ENCODE data around the gene NR1H2. TPM values are rescaled to one million over a fixed set of nuclear protein-coding genes. Genes with fewer than 3 reads are reported as not detected.
"Not testable (repeated sequence)": the region's sequence is repeated elsewhere in the genome, so short reads cannot be mapped to it uniquely, and the experiment has no call there.

Gene NR1H2
- total and polyA plus RNA-seq, 9 donors = 19.2 to 24.8 (median 22.1) TPM

- WGBS (ENCODE audit: insufficient coverage) = 4% methylated on average over 22 of the region's 26 CpGs
- Histone ChIP-seq H3K36me3 (ENCODE audit: control insufficient read depth, insufficient read depth, low read length) (peaks cover 35% of the 10 kb centered on the region), H3K9me3 (replicated peaks; ENCODE audit: control insufficient read depth, low read depth, low read length) (no peaks in the 10 kb centered on the region), H3K27ac (ENCODE audit: low read length) (peak overlapping the region; percentile 99), H3K4me3 (ENCODE audit: low read length) (peak overlapping the region; percentile 82), H3K27me3 (ENCODE audit: control insufficient read depth, insufficient read depth, low read length) (no peaks in the 10 kb centered on the region), H3K4me1 (ENCODE audit: control insufficient read depth, insufficient read depth, low read length) (peaks cover 27% of the 10 kb centered on the region)
- peak; percentile 69 for DNase-seq
Measured at GRCh38 chr19:50384685-50385535, 8.7 kb downstream of the NR1H2 start.

- Histone ChIP-seq H3K4me1 (ENCODE audit: control insufficient read depth, insufficient read depth, low read length) (peaks cover 17% of the 10 kb centered on the region), H3K9me3 (replicated peaks; ENCODE audit: control insufficient read depth, low read depth, low read length) (no peaks in the 10 kb centered on the region), H3K27me3 (ENCODE audit: control insufficient read depth, insufficient read depth, low read length) (no peaks in the 10 kb centered on the region), H3K27ac (ENCODE audit: low read length) (no peak overlapping the region), H3K4me3 (ENCODE audit: low read length) (no peak overlapping the region), H3K36me3 (ENCODE audit: control insufficient read depth, insufficient read depth, low read length) (peaks cover 12% of the 10 kb centered on the region)
- 79% methylated on average over 16 of the region's 21 CpGs for WGBS (ENCODE audit: insufficient coverage)
- no peak for DNase-seq
Measured at GRCh38 chr19:50387176-50387867, 11.1 kb downstream of the NR1H2 start.

DNA sequence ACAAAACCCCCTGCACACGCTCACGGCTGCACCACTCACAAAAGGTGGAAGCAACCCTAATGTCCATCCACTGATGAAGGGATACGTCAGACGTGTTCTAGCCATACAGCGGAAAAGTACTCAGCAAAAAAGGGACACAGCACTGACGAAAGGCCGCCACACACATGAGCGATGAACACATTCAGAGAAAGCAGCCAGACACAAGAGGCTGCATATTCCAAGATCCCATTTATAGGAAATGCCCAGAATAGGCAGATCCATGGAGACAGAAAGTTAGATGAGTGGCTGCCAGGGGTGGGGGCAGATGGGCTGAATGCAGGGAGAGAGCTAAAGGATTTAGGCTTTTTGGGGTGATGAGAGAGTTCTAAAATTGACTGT, 11.6 kb downstream of the NR1H2 start:
- 96% methylated on average over 5 of the region's 8 CpGs for WGBS (ENCODE audit: insufficient coverage)
- no peaks in the 10 kb centered on the region for H3K9me3 ChIP-seq (replicated peaks; ENCODE audit: control insufficient read depth, low read depth, low read length)
- no peak overlapping the region for H3K27ac ChIP-seq (ENCODE audit: low read length)
- H3K4me1 ChIP-seq (ENCODE audit: control insufficient read depth, insufficient read depth, low read length) = peaks cover 17% of the 10 kb centered on the region
- no peaks in the 10 kb centered on the region for H3K27me3 ChIP-seq (ENCODE audit: control insufficient read depth, insufficient read depth, low read length)
- peaks cover 7% of the 10 kb centered on the region for H3K36me3 ChIP-seq (ENCODE audit: control insufficient read depth, insufficient read depth, low read length)
- no peak overlapping the region for H3K4me3 ChIP-seq (ENCODE audit: low read length)
- DNase-seq = no peak

- H3K27me3 ChIP-seq (ENCODE audit: control insufficient read depth, insufficient read depth, low read length) = not testable (repeated sequence)
Measured at GRCh38 chr19:50390295-50390694, 14.0 kb downstream of the NR1H2 start.

GRCh38 chr19:50390952-50391351, 14.7 kb downstream of the NR1H2 start:
- H3K36me3 ChIP-seq (ENCODE audit: control insufficient read depth, insufficient read depth, low read length); H3K4me3 ChIP-seq (ENCODE audit: low read length); DNase-seq; H3K27ac ChIP-seq (ENCODE audit: low read length); H3K4me1 ChIP-seq (ENCODE audit: control insufficient read depth, insufficient read depth, low read length); H3K27me3 ChIP-seq (ENCODE audit: control insufficient read depth, insufficient read depth, low read length); H3K9me3 ChIP-seq (replicated peaks; ENCODE audit: control insufficient read depth, low read depth, low read length): not testable (repeated sequence)
- WGBS (ENCODE audit: insufficient coverage) = 97% methylated on average over 15 of the region's 23 CpGs

More at GRCh38 chr19:50390295-50390694, 14.0 kb downstream of the NR1H2 start:
- not testable (repeated sequence) for DNase-seq; H3K9me3 ChIP-seq (replicated peaks; ENCODE audit: control insufficient read depth, low read depth, low read length); H3K27ac ChIP-seq (ENCODE audit: low read length); H3K4me3 ChIP-seq (ENCODE audit: low read length); H3K4me1 ChIP-seq (ENCODE audit: control insufficient read depth, insufficient read depth, low read length); H3K36me3 ChIP-seq (ENCODE audit: control insufficient read depth, insufficient read depth, low read length)
- WGBS (ENCODE audit: insufficient coverage) = no CpG with 5 or more reads among the region's 3 CpGs

DNA sequence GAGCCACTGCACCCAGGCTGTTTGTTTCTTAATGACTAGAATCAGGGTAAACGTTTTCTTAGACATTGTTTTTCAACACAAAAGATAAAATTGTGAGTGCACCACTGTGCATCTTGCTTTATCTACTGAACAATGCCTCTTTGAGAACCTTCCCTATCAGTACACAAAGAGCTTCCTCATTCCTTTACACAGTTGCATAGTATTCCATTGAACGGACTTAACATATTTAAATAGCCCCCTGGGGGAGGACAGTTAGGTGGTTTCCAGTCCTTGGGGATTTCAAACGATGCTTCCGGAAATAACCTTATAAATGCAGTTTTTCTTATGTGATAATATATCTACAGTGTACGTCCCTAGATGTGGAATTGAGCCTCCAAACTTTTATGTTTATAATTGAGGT, 16.5 kb downstream of the NR1H2 start:
- no peaks in the 10 kb centered on the region for H3K27me3 ChIP-seq (ENCODE audit: control insufficient read depth, insufficient read depth, low read length)
- H3K27ac ChIP-seq (ENCODE audit: low read length) = no peak overlapping the region
- no CpG with 5 or more reads among the region's 5 CpGs for WGBS (ENCODE audit: insufficient coverage)
- no peak for DNase-seq
- no peaks in the 10 kb centered on the region for H3K9me3 ChIP-seq (replicated peaks; ENCODE audit: control insufficient read depth, low read depth, low read length)
- no peak overlapping the region for H3K4me3 ChIP-seq (ENCODE audit: low read length)
- peaks cover 3% of the 10 kb centered on the region for H3K36me3 ChIP-seq (ENCODE audit: control insufficient read depth, insufficient read depth, low read length)
- H3K4me1 ChIP-seq (ENCODE audit: control insufficient read depth, insufficient read depth, low read length) = no peaks in the 10 kb centered on the region

DNA sequence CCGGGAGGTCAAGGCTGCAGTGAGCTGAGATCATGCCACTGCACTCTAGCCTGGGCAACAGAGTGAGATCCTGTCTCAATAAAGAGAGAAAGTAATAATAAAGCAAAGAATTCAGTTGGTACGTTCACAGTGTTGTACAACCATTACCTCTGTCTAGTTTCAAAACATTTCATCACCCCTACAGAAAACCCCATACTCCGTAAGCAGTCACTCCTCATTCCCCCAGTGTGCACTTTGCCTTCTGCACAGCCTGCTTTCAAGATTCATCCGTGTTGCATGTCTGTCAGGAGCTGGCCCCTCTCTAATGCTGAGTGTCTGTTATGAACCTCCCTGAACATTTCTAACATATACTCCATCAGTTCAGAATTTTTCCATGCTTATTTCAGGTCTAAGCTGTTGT, 17.3 kb downstream of the NR1H2 start:
- no peak for DNase-seq

DNA sequence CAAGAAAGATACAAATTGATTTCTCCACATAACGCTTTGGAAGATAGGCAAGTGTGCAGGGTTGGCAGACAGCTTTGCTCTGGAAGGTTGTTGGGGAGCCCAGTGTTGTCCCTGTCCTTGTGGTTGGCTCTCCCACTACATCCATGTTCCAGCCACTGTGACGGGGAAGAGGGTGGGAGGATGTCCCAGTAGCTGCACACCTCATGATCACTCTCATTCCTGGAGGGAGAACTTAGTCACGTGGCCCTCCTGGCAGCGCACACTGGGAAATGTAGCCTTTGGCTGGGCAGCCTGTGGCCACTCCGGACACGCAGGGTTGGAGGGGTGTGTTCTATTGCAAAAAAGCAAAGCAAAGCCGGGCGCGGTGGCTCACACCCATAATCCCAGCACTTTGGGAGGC, 17.8 kb downstream of the NR1H2 start:
- Histone ChIP-seq H3K27me3 (ENCODE audit: control insufficient read depth, insufficient read depth, low read length) (no peaks in the 10 kb centered on the region), H3K4me1 (ENCODE audit: control insufficient read depth, insufficient read depth, low read length) (no peaks in the 10 kb centered on the region), H3K36me3 (ENCODE audit: control insufficient read depth, insufficient read depth, low read length) (peaks cover 5% of the 10 kb centered on the region), H3K27ac (ENCODE audit: low read length) (no peak overlapping the region), H3K9me3 (replicated peaks; ENCODE audit: control insufficient read depth, low read depth, low read length) (no peaks in the 10 kb centered on the region), H3K4me3 (ENCODE audit: low read length) (no peak overlapping the region)
- no peak for DNase-seq
- WGBS (ENCODE audit: insufficient coverage) = no CpG with 5 or more reads among the region's 9 CpGs

More for the DNA sequence above, 17.3 kb downstream of the NR1H2 start:
- H3K36me3 ChIP-seq (ENCODE audit: control insufficient read depth, insufficient read depth, low read length) = peaks cover 2% of the 10 kb centered on the region
- WGBS (ENCODE audit: insufficient coverage) = 78% methylated on average over 3 of the region's 4 CpGs
- no peak overlapping the region for H3K27ac ChIP-seq (ENCODE audit: low read length)
- no peaks in the 10 kb centered on the region for H3K9me3 ChIP-seq (replicated peaks; ENCODE audit: control insufficient read depth, low read depth, low read length)
- no peaks in the 10 kb centered on the region for H3K4me1 ChIP-seq (ENCODE audit: control insufficient read depth, insufficient read depth, low read length)
- H3K27me3 ChIP-seq (ENCODE audit: control insufficient read depth, insufficient read depth, low read length) = no peaks in the 10 kb centered on the region
- H3K4me3 ChIP-seq (ENCODE audit: low read length) = no peak overlapping the region

GRCh38 chr19:50398675-50399367, 22.6 kb downstream of the NR1H2 start:
- DNase-seq = no peak
- H3K36me3 ChIP-seq (ENCODE audit: control insufficient read depth, insufficient read depth, low read length) = peaks cover 24% of the 10 kb centered on the region
- H3K4me3 ChIP-seq (ENCODE audit: low read length) = no peak overlapping the region
- no peaks in the 10 kb centered on the region for H3K27me3 ChIP-seq (ENCODE audit: control insufficient read depth, insufficient read depth, low read length)
- 92% methylated on average over 8 of the region's 13 CpGs for WGBS (ENCODE audit: insufficient coverage)
- H3K27ac ChIP-seq (ENCODE audit: low read length) = no peak overlapping the region
- H3K4me1 ChIP-seq (ENCODE audit: control insufficient read depth, insufficient read depth, low read length) = no peaks in the 10 kb centered on the region
- H3K9me3 ChIP-seq (replicated peaks; ENCODE audit: control insufficient read depth, low read depth, low read length) = no peaks in the 10 kb centered on the region

- DNase-seq = no peak
- H3K9me3 ChIP-seq (replicated peaks; ENCODE audit: control insufficient read depth, low read depth, low read length) = no peaks in the 10 kb centered on the region
- 100% methylated on average over 3 of the region's 10 CpGs for WGBS (ENCODE audit: insufficient coverage)
- H3K27ac ChIP-seq (ENCODE audit: low read length) = no peak overlapping the region
- peaks cover 24% of the 10 kb centered on the region for H3K36me3 ChIP-seq (ENCODE audit: control insufficient read depth, insufficient read depth, low read length)
- no peaks in the 10 kb centered on the region for H3K4me1 ChIP-seq (ENCODE audit: control insufficient read depth, insufficient read depth, low read length)
- H3K27me3 ChIP-seq (ENCODE audit: control insufficient read depth, insufficient read depth, low read length) = no peaks in the 10 kb centered on the region
- H3K4me3 ChIP-seq (ENCODE audit: low read length) = no peak overlapping the region
Measured at GRCh38 chr19:50399368-50399745, 23.1 kb downstream of the NR1H2 start.
